Liver (tissue), 9 donors: ENCODE data around the gene RPLP2. TPM values are rescaled to one million over a fixed set of nuclear protein-coding genes. Genes with fewer than 3 reads are reported as not detected.

Experiments
- DNase-seq: peaks from one replicate; pipeline ENCODE4 v3.0.0-alpha.2; 2017; ENCODE audit warnings: low spot score
- H3K27ac ChIP-seq, 2 donors: one replicate each; pipeline ENCODE4 v1.7.0; 2013; ENCODE audit warnings: inconsistent platforms in 2 of 2, low read length in 2 of 2, control low read depth in 1 of 2, low read depth in 1 of 2, mild to moderate bottlenecking in 1 of 2
- H3K27me3 ChIP-seq, 4 donors: one replicate each; pipeline versions ENCODE4 v1.6.1 to v1.7.0; 2013; ENCODE audit warnings: low read length in 3 of 4, inconsistent platforms in 1 of 4, mild to moderate bottlenecking in 1 of 4, moderate library complexity in 1 of 4; ENCODE audit not compliant: control insufficient read depth in 4 of 4, insufficient read depth in 4 of 4
- H3K36me3 ChIP-seq, 4 donors: one replicate each; pipeline versions ENCODE4 v1.6.1 to v1.7.0; 2013; ENCODE audit warnings: low read length in 3 of 4, mild to moderate bottlenecking in 3 of 4, low read depth in 1 of 4, moderate library complexity in 1 of 4; ENCODE audit not compliant: control insufficient read depth in 4 of 4, insufficient read depth in 3 of 4
- H3K4me1 ChIP-seq, 4 donors: one replicate each; pipeline versions ENCODE4 v1.6.1 to v1.7.0; 2013; ENCODE audit warnings: low read length in 3 of 4, mild to moderate bottlenecking in 3 of 4, moderate library complexity in 1 of 4; ENCODE audit not compliant: control insufficient read depth in 4 of 4, insufficient read depth in 4 of 4
- H3K4me3 ChIP-seq, 3 donors: one replicate each; pipeline versions ENCODE4 v1.6.1 to v1.7.0; 2013; ENCODE audit warnings: low read length in 3 of 3, control low read depth in 1 of 3, low read depth in 1 of 3, mild to moderate bottlenecking in 1 of 3
- H3K9ac ChIP-seq, 2 donors: one replicate each; pipeline ENCODE4 v1.7.0; 2013; ENCODE audit warnings: low read length in 2 of 2, mild to moderate bottlenecking in 2 of 2, moderate library complexity in 2 of 2, control low read depth in 1 of 2, low read depth in 1 of 2
- H3K9me3 ChIP-seq, 4 donors: one replicate each; pipeline versions ENCODE4 v1.6.1 to v1.7.0; 2013; ENCODE audit warnings: low read length in 3 of 4; ENCODE audit not compliant: control insufficient read depth in 4 of 4
- ATF3 ChIP-seq: IDR thresholded peaks from 2 replicates; pipeline ENCODE4 v1.6.1; 2016; ENCODE audit warnings: antibody characterized with exemption
- EGR1 ChIP-seq, 2 donors: IDR thresholded peaks; 2 replicates each; pipeline ENCODE4 v1.6.1; 2016 to 2018; ENCODE audit warnings: antibody characterized with exemption in 2 of 2, low read depth in 2 of 2
- FOXA2 ChIP-seq: IDR thresholded peaks from 2 replicates; pipeline ENCODE4 v1.6.1; 2016; ENCODE audit warnings: antibody characterized with exemption
- GABPA ChIP-seq, 2 donors: IDR thresholded peaks in 1 of 2; conservative IDR thresholded peaks in 1 of 2; 2 replicates each; pipeline ENCODE4 v1.6.1; 2016; ENCODE audit warnings: antibody characterized with exemption in 2 of 2, mild to moderate bottlenecking in 1 of 2, moderate library complexity in 1 of 2
- HNF4A ChIP-seq, 2 donors: conservative IDR thresholded peaks; 2 replicates each; pipeline ENCODE4 v1.6.1; 2016; ENCODE audit warnings: antibody characterized with exemption in 2 of 2, mild to moderate bottlenecking in 2 of 2
- HNF4G ChIP-seq: IDR thresholded peaks from 2 replicates; pipeline ENCODE4 v1.6.1; 2016; ENCODE audit warnings: antibody characterized with exemption
- JUND ChIP-seq, 2 donors: IDR thresholded peaks; 2 replicates each; pipeline ENCODE4 v1.6.1; 2016; ENCODE audit warnings: antibody characterized with exemption in 2 of 2
- NR2F2 ChIP-seq: IDR thresholded peaks from 2 replicates; pipeline ENCODE4 v1.6.1; 2016; ENCODE audit warnings: antibody characterized with exemption
- RAD21 ChIP-seq, 2 donors: IDR thresholded peaks; 2 replicates each; pipeline ENCODE4 v1.6.1; 2016; ENCODE audit warnings: antibody characterized with exemption in 2 of 2, mild to moderate bottlenecking in 2 of 2
- REST ChIP-seq: IDR thresholded peaks from 2 replicates; pipeline ENCODE4 v1.6.1; 2016; ENCODE audit warnings: antibody characterized with exemption, mild to moderate bottlenecking
- RXRA ChIP-seq, 2 donors: IDR thresholded peaks; 2 replicates each; pipeline ENCODE4 v1.6.1; 2017 to 2018; ENCODE audit warnings: antibody characterized with exemption in 2 of 2, mild to moderate bottlenecking in 1 of 2
- SP1 ChIP-seq: IDR thresholded peaks from 2 replicates; pipeline ENCODE4 v1.6.1; 2018; ENCODE audit warnings: antibody characterized with exemption, mild to moderate bottlenecking
- TAF1 ChIP-seq: conservative IDR thresholded peaks from 2 replicates; pipeline ENCODE4 v1.6.1; 2016; ENCODE audit warnings: antibody characterized with exemption, mild to moderate bottlenecking
- YY1 ChIP-seq: IDR thresholded peaks from 2 replicates; pipeline ENCODE4 v1.6.1; 2016; ENCODE audit warnings: antibody characterized with exemption, mild to moderate bottlenecking
- ZBTB33 ChIP-seq: IDR thresholded peaks from 2 replicates; pipeline ENCODE4 v1.6.1; 2016; ENCODE audit warnings: antibody characterized with exemption
- WGBS: extraction: QIAGEN DNeasy Blood & Tissue Kit; methylation state at CpG from one replicate; pipeline ENCODE4 v1.1.7; 2013; 5-methylcytosine and 5-hydroxymethylcytosine counted together
- polyA plus RNA-seq, 2 donors: library from polyadenylated mRNA; stranded (reverse) in 1 of 2; unstranded in 1 of 2; fragments of 200-250 nt in 1 of 2; fragments of >200 nt in 1 of 2; fragmentation: Nextera tagmentation in 1 of 2; extraction: Ambion mirVana in 1 of 2; gene quantifications; one replicate each; pipeline versions ENCODE4 v1.2.1 to v1.2.3, GENCODE V29; 2013 to 2015
- total RNA-seq, 2 donors: library from RNA; depleted of rRNA; stranded (reverse); fragments of >200 nt; gene quantifications; one replicate each; pipeline ENCODE4 v1.2.3, GENCODE V29; 2014
- TF ChIP-seq, protein P1 (sequence below): fragments of 150-350 bp; IDR thresholded peaks from 2 replicates; pipeline ENCODE4 v1.5.1; 2017; ENCODE audit warnings: improper control_type of control experiment, low read depth, low read length; ENCODE audit not compliant: missing input control
- donor health status: healthy.
- donor health status: healthy.
- donor health status: healthy.
- donor health status: healthy.
- donor health status: healthy.

Gene RPLP2
- total and polyA plus RNA-seq, 4 donors, result 59.8 to 476 (median 285) TPM

- Histone ChIP-seq H3K27me3 (no peaks in the 10 kb centered on the region), H3K4me1 (peaks cover 0 to 11% (median 5%) of the 10 kb centered on the region in 4 donors), H3K9me3 (no peaks in the 10 kb centered on the region), H3K27ac (no peak overlapping the region), H3K4me3 (no peak overlapping the region), H3K9ac (no peak overlapping the region), H3K36me3 (peaks cover 0 to 10% (median 6%) of the 10 kb centered on the region in 4 donors)
- TF ChIP-seq, protein P1, sequence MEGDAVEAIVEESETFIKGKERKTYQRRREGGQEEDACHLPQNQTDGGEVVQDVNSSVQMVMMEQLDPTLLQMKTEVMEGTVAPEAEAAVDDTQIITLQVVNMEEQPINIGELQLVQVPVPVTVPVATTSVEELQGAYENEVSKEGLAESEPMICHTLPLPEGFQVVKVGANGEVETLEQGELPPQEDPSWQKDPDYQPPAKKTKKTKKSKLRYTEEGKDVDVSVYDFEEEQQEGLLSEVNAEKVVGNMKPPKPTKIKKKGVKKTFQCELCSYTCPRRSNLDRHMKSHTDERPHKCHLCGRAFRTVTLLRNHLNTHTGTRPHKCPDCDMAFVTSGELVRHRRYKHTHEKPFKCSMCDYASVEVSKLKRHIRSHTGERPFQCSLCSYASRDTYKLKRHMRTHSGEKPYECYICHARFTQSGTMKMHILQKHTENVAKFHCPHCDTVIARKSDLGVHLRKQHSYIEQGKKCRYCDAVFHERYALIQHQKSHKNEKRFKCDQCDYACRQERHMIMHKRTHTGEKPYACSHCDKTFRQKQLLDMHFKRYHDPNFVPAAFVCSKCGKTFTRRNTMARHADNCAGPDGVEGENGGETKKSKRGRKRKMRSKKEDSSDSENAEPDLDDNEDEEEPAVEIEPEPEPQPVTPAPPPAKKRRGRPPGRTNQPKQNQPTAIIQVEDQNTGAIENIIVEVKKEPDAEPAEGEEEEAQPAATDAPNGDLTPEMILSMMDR, result no peak
- TF ChIP-seq SP1, result no peak
- TF ChIP-seq JUND (IDR thresholded peaks at IDR 0.05), result no peak
- TF ChIP-seq TAF1, result no peak
- no peak for TF ChIP-seq GABPA (IDR thresholded peaks at IDR 0.05 in 1 of 2, conservative IDR thresholded peaks at IDR 0.05 in 1 of 2)
- TF ChIP-seq NR2F2, result no peak
- TF ChIP-seq FOXA2, result no peak
- no peak for TF ChIP-seq YY1
- no peak for TF ChIP-seq HNF4G
- TF ChIP-seq RXRA (IDR thresholded peaks at IDR 0.05), result no peak
- no peak for TF ChIP-seq REST
- TF ChIP-seq HNF4A (conservative IDR thresholded peaks at IDR 0.05), result no peak
- no peak for TF ChIP-seq ATF3
- WGBS, result 40% methylated on average over 31 of the region's 31 CpGs
- no peak for DNase-seq
Observed at GRCh38 chr11:788953-789940, 20.5 kb upstream of the RPLP2 start.

DNA sequence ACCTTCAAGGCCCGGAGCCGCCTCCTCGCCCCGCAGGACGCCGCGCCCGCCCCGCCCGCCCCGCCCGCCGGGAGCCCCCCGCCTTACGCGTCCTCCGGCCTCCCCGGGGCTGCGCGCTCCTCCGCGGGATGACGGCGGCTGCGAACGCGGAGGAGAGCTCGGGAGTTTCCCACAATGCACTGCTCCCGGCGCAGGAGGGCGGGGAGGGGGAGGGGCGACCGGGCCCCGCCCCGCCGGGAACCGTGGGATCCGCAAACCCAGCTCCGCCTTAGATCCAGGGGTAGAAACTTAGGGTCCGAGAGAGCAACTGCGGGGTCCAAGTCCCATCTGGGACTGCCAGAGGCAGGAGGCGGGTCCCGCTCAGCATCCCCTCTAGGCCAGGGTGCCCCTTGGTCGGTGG is 19.8 kb upstream of the RPLP2 start, which contains the start of gene CEND1:
Gene CEND1 (minus strand): TSS at position 148 of the 400 bp plus-strand sequence. CDS start 1,514 bp downstream, outside the sequence.
- 8% methylated on average over 44 of the region's 44 CpGs for WGBS
- TF ChIP-seq HNF4G, result no peak
- TF ChIP-seq EGR1 (IDR thresholded peaks at IDR 0.05; ENCODE audit: low read depth in 2 of 2), result no peak
- TF ChIP-seq HNF4A (conservative IDR thresholded peaks at IDR 0.05), result no peak
- TF ChIP-seq ZBTB33, result no peak
- TF ChIP-seq TAF1, result no peak
- no peak for TF ChIP-seq RAD21 (IDR thresholded peaks at IDR 0.05)
- no peak for TF ChIP-seq YY1
- TF ChIP-seq GABPA (IDR thresholded peaks at IDR 0.05 in 1 of 2, conservative IDR thresholded peaks at IDR 0.05 in 1 of 2), result no peak
- no peak for TF ChIP-seq NR2F2
- Histone ChIP-seq H3K9me3 (no peaks in the 10 kb centered on the region), H3K9ac (no peak within 1 kb of the TSS), H3K36me3 (peaks cover 0 to 11% (median 6%) of the 10 kb centered on the region in 4 donors), H3K27ac (no peak within 1 kb of the TSS), H3K4me1 (peaks cover 2 to 16% (median 10%) of the 10 kb centered on the region in 4 donors), H3K4me3 (no peak within 1 kb of the TSS), H3K27me3 (no peaks in the 10 kb centered on the region)
- no peak for DNase-seq
